IgD-negative memory B cell (primary cell): Measurements from ENCODE around the gene PLA2G4B. TPM values are rescaled to one million over a fixed set of nuclear protein-coding genes. Genes with fewer than 3 reads are reported as not detected.

Source experiments
- H3K27ac Mint-ChIP-seq, 3 donors: one replicate each; pipeline ENCODE4 v1.8.0; 2020 to 2022; ENCODE audit warnings: mild to moderate bottlenecking in 3 of 3, mixed read lengths in 3 of 3, moderate library complexity in 1 of 3
- H3K27me3 Mint-ChIP-seq: one replicate; pipeline ENCODE4 v1.8.0; 2021; ENCODE audit warnings: mixed read lengths
- H3K36me3 Mint-ChIP-seq: one replicate; pipeline ENCODE4 v1.8.0; 2020; ENCODE audit warnings: mild to moderate bottlenecking, mixed read lengths
- H3K4me1 Mint-ChIP-seq, 3 donors: one replicate each; pipeline ENCODE4 v1.8.0; 2020 to 2022; ENCODE audit warnings: mixed read lengths in 3 of 3, mild to moderate bottlenecking in 1 of 3
- H3K4me3 Mint-ChIP-seq, 4 donors: one replicate each; pipeline ENCODE4 v1.8.0; 2020 to 2022; ENCODE audit warnings: mild to moderate bottlenecking in 4 of 4, mixed read lengths in 4 of 4, moderate library complexity in 3 of 4
- H3K9me3 Mint-ChIP-seq, 3 donors: one replicate each; pipeline ENCODE4 v1.8.0; 2020 to 2021; ENCODE audit warnings: mixed read lengths in 3 of 3, mild to moderate bottlenecking in 1 of 3
- polyA plus RNA-seq: library from polyadenylated mRNA; unstranded; fragments of 300-500 nt; fragmentation: Illumina TruSeq; gene quantifications from one replicate; pipeline ENCODE4 v1.2.3, GENCODE V29; 2021

The PLA2G4B gene
- polyA plus RNA-seq, 1 donor from 2014 or later, result 1.3 TPM

DNA sequence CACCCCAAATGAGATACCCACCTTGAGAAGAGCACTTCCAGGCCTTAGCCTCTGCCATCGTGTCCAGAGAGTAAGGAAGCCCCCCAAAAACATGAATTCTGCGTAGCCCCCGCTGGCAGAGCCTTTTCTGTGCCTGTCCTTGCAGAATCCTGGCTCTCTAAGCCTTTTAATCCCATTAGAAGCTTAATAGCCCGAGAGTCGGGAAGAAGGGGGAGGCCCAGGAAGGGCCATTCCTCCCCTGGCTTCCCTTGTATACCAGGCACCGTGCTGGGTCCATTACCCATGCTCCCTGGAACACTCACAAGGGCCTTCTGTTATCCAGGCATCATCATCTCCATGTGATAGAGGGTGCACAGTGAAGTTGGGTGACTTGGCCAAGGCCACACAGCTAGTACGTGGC lies 48.1 kb downstream of the PLA2G4B start:
- Mint-ChIP-seq H3K27ac (no peak overlapping the region), H3K4me1 (peaks cover 5 to 17% (median 9%) of the 10 kb centered on the region in 3 donors), H3K27me3 (peaks cover 3% of the 10 kb centered on the region), H3K4me3 (no peak overlapping the region), H3K9me3 (no peaks in the 10 kb centered on the region), H3K36me3 (no peaks in the 10 kb centered on the region)

- no peaks in the 10 kb centered on the region for H3K36me3 Mint-ChIP-seq
- peak overlapping the region in 1 of 4 donors; percentile 41 for H3K4me3 Mint-ChIP-seq
- no peaks in the 10 kb centered on the region for H3K9me3 Mint-ChIP-seq
- peaks cover 5 to 17% (median 9%) of the 10 kb centered on the region in 3 donors for H3K4me1 Mint-ChIP-seq
- H3K27me3 Mint-ChIP-seq, result peaks cover 3% of the 10 kb centered on the region
- peak overlapping the region in 2 of 3 donors; percentile 7 to 21 for H3K27ac Mint-ChIP-seq
Measured at GRCh38 chr15:41887161-41887560, 48.5 kb downstream of the PLA2G4B start.

DNA sequence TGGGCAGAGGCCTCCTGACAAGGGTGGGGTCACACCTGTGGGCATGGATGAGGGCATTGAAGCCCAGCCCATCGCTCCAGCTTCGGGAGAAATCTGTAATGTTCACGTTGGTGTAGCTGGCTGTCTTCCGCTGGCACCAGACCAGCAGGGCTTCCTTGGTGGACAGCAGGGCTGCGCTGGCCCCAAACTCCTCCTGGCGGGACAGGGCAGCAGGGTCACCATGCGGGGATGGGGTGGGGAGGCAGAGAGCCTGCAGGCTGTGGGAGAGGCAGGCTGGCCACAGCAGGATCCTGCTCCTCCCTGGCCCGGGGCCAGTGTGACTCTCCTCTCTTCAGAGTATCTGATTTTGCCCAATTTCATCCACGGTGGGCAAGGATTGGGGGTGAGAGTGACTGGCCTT lies 49.2 kb downstream of the PLA2G4B start:
- H3K27me3 Mint-ChIP-seq, result no peaks in the 10 kb centered on the region
- H3K4me1 Mint-ChIP-seq, result peaks cover 5 to 17% (median 9%) of the 10 kb centered on the region in 3 donors
- H3K4me3 Mint-ChIP-seq, result no peak overlapping the region
- H3K9me3 Mint-ChIP-seq, result no peaks in the 10 kb centered on the region
- peak overlapping the region in 1 of 3 donors; percentile 21 for H3K27ac Mint-ChIP-seq
- H3K36me3 Mint-ChIP-seq, result no peaks in the 10 kb centered on the region

DNA sequence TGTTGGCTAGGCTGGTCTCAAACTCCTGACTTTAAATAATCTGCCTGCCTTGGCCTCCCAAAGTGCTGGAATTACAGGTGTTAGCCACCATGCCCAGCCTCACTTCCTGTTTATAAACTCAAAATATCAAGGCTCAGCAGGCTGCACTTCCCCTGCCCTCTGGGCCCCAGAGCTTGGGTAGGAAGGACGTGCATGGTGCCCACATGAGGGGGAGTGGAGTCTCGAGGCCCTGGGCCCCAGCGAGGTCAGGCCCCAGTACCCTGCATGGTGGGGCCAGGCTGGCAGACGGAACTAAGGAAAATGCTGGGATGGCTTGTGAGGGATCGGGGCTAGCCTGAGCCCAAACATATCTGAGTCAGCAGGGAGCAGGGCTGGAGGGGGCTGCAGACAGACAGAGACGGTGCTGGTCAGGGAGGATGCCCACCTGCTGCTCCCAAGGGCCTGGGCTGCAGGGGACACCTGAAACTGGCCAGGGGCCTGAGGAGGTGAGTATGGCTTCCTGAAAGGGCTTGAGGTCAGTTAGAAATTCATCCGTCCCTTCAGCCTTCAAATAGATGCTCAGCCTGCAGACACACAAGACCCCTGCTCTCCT lies 50.1 kb downstream of the PLA2G4B start:
- Mint-ChIP-seq H3K4me1 (peaks cover 8 to 20% (median 9%) of the 10 kb centered on the region in 3 donors), H3K27ac (peak overlapping the region in 2 of 3 donors; percentile 56 to 90)

DNA sequence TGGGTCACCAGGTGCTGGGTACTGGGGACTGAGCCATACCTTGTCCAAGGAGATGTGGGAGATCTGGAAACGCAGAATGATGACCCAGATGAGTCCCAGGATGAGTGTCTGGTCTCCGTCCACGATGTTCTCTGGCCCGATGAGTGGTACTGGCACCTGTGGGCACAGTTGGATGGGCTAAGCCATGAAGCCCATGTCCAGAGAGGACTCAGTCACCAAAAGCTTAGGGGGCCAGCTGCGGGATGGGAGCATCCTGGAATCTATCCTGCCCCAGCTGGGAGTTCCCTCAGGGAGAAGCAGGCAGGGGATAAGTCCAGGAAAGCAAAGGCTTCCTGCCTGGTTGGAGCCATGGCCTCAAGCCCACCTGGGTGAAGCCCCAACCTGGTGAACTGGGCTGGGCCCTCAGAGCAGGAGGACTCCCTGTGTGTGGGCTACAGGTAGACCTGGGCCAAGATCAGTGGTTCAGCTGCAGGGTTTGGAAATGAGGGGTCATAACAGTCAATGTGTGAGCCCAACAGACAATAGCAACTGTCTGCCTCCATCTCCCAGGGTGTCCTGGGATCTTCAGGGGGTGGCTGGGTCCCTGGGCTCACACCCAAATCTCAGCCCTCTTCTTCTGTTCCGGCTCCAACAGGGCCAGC lies 51.5 kb downstream of the PLA2G4B start:
- Mint-ChIP-seq H3K27ac (peak overlapping the region; percentile 56 to 65 (median 59)), H3K4me3 (no peak overlapping the region), H3K27me3 (no peaks in the 10 kb centered on the region), H3K36me3 (no peaks in the 10 kb centered on the region), H3K9me3 (no peaks in the 10 kb centered on the region), H3K4me1 (peaks cover 14 to 23% (median 16%) of the 10 kb centered on the region in 3 donors)

More for the DNA sequence above, 50.1 kb downstream of the PLA2G4B start:
- no peaks in the 10 kb centered on the region for H3K36me3 Mint-ChIP-seq
- no peaks in the 10 kb centered on the region for H3K9me3 Mint-ChIP-seq
- no peaks in the 10 kb centered on the region for H3K27me3 Mint-ChIP-seq
- H3K4me3 Mint-ChIP-seq, result peak overlapping the region in 2 of 4 donors; percentile 9 to 68

DNA sequence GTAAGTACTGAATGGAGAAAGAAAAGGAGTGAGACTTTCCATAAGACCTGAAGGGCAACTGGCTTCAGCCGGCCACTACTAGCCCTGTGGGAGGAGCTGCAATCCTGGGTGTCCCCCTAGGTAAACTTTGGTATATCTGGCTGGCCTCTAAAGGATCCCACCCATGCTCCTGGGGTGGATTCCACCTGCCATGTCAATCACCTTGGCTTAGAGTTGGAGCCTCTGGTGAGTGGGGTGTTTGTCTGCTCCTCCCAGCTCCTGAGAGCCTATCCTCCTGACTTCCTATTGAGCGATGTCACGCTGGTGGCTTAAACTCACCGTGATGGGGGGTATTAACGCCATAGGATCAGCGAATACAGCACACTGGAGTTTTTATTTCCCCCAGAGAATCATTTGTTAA lies 52.6 kb downstream of the PLA2G4B start:
- H3K4me1 Mint-ChIP-seq, result peaks cover 16 to 27% (median 20%) of the 10 kb centered on the region in 3 donors
- H3K27ac Mint-ChIP-seq, result peak overlapping the region in 1 of 3 donors; percentile 59
- H3K4me3 Mint-ChIP-seq, result peak overlapping the region in 2 of 4 donors; percentile 55 to 70
- H3K27me3 Mint-ChIP-seq, result no peaks in the 10 kb centered on the region
- no peaks in the 10 kb centered on the region for H3K9me3 Mint-ChIP-seq
- H3K36me3 Mint-ChIP-seq, result no peaks in the 10 kb centered on the region

DNA sequence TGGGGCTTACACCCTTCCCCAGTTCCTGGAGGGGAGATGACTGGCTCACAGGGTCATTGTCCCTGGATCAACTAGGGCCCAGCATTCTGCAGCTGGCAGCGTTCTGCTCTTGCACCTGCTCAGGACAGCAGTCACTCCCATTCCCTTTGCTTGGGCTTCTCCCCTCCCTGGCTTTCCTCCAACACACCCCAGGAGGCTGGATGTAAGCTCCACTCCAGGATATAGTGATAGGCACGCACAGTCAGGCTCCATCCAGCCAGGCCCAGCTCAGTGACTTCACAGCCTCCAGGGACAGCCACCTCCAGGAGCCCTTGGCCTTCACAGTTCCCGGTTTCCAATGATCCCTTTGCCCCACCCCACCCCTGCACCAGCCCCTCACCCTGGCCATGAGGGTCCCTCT lies 53.3 kb downstream of the PLA2G4B start:
- Mint-ChIP-seq H3K27ac (peak overlapping the region in 2 of 3 donors; percentile 49 to 93), H3K36me3 (no peaks in the 10 kb centered on the region), H3K4me1 (peaks cover 16 to 27% (median 22%) of the 10 kb centered on the region in 3 donors), H3K4me3 (no peak overlapping the region), H3K27me3 (no peaks in the 10 kb centered on the region), H3K9me3 (no peaks in the 10 kb centered on the region)

DNA sequence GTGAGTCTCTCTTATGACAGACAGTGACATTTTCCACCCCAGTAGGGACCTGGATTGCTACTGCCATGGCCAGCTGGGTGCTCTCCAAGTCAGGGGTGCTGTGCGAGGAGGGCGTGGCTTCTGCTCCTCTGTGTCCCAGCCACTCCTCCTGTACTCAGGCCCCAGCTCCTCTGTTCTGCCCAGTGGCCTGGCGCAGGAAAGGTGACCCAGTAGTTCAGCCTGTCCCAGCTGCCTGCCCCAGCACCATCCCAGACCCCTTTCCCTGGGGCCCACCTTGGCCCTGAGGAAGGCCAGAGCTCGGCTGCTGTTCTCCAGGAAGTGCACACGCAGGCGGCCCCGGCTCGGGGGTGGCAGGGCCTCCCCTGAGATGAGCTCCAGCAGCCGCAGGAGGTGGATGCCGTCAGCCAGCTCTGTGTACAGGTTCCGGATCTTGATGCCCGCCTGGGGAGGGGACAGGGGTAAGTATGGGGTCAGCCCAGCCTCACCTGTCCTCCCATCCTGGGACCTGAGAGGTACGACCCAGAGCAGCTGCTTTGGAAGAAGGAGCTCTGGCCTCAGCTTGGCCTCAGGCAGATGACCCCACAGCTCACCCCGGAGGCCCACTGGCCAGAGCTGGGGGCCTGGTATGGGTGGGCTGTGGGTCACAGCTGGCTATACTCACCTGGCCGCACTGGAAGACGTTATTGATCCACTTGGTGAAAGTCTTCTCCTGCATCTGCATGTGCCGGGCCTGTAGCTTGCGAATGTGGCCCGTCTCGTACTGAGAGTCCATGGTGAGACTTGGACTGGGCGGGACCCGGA lies 54.2 kb downstream of the PLA2G4B start:
- Mint-ChIP-seq H3K9me3 (no peaks in the 10 kb centered on the region), H3K27ac (peak overlapping the region; percentile 49 to 93 (median 80)), H3K4me3 (peak overlapping the region; percentile 35 to 70 (median 58)), H3K4me1 (peaks cover 16 to 27% (median 22%) of the 10 kb centered on the region in 3 donors), H3K36me3 (no peaks in the 10 kb centered on the region), H3K27me3 (no peaks in the 10 kb centered on the region)

DNA sequence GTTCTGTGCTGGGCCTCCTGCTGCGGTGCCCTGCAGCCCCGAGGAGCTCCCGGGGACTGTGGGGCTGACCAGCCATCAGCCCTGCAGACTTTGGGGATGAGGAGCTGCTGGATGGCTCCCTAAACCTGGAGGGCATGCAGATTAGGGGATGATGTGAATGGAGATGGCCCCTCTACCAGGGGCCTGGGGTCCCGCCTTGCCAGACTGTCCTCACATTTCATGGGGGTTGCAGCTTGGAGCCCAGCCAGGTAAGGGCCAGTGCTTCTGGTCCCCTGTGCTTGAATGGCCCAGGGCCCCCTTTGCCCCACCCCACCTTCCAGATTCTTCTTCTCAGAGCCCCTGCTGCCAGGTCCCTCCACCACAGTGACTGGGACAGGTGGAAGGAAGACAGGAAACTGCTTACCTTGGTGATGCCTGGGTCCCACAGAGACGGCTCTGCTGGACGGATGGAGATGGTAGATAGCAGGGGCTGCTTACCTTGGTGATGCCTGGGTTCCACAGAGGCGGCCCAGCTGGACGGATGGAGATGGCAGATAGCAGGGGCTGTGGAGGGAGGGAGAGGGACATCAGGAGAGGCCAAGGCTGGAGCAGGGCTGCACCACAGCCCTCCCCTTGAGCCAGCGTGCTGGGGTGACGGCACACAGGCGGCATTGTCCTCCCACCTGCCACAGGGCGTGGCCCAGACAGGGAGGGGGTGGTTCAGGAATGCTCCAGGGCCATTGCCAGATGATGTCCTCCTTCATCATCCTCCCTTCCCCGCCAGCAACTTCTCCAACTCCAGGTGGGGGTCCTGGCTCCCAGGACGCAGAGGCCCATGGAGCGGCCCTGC lies 55.0 kb downstream of the PLA2G4B start, which contains the start of gene SPTBN5:
SPTBN5 (minus strand) TSS at position 632 of the 829 bp plus-strand sequence; CDS start at position 76, 556 bp downstream.
- Mint-ChIP-seq H3K4me3 (peak within 1 kb of the TSS; percentile 76 to 89 (median 82)), H3K4me1 (peaks cover 16 to 24% (median 23%) of the 10 kb centered on the region in 3 donors), H3K36me3 (no peaks in the 10 kb centered on the region)

DNA sequence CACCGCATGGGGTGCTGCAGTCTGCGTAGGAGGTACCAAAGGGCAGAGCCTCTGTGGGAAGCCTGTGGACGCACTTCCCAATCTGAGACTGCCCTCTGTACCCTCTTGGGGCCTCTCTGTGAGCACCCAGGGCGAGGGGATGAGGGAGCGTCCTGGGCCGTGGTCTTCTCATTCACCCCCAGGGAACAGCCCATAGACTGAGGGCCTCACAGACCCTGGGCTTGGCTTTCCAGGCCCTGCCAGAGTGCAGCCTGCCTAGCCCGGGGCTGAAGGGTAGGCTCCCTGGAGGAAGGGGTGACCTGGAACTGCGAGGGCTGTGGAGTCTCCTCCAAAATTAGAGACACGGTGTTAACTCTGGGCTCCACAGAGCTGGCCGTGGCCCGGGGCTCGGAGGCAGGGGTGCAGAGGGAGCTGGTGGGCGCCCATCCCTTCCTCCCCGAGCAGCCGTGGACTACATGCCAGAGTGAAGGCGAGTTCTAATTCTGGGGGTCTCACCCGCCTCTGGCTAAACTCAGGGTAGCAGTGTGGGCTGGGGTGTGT lies 55.7 kb downstream of the PLA2G4B start:
- H3K27ac Mint-ChIP-seq, result peak overlapping the region; percentile 96 to 98 (median 97)
- H3K9me3 Mint-ChIP-seq, result no peaks in the 10 kb centered on the region
- H3K4me3 Mint-ChIP-seq, result peak overlapping the region; percentile 76 to 89 (median 82)
- peaks cover 14 to 23% (median 22%) of the 10 kb centered on the region in 3 donors for H3K4me1 Mint-ChIP-seq
- no peaks in the 10 kb centered on the region for H3K27me3 Mint-ChIP-seq
- no peaks in the 10 kb centered on the region for H3K36me3 Mint-ChIP-seq

More for the DNA sequence above, 55.0 kb downstream of the PLA2G4B start, which contains the start of gene SPTBN5:
- Mint-ChIP-seq H3K27ac (peak within 1 kb of the TSS; percentile 96 to 98 (median 97)), H3K27me3 (no peaks in the 10 kb centered on the region), H3K9me3 (no peaks in the 10 kb centered on the region)

DNA sequence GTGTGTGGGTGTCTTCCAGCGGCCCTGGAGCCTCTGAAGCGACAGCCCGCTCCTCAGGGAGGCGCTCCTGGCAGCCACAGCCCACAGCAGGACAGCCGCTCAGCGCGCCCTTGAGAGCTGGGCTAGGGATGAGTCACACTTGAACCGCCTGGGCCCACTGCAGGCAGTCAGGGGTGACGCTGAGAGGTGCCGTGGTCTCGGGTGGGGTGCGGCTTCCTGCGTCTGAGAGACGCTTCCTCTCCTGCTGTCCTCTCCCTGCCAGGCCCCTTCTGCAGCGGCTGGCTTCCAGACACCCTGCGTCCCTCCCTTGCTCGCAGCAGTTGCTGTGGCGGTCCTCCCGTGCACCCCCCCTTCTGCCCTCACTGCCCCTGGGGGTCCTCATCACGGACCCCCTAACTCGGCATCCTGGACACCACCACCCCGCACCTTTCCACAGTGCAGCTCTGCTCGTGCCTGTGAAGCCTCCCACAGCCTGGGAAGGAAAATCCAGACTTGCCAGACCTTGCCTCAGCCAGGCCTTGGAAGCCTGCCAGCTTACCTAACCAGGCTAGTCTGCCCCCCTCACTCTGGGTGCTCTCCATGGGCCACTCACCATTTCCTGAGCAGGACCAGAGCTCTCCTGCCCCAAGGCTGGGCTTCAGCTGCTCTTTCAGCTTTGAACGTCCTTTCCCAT lies 56.3 kb downstream of the PLA2G4B start:
- H3K36me3 Mint-ChIP-seq, result no peaks in the 10 kb centered on the region
- H3K9me3 Mint-ChIP-seq, result no peaks in the 10 kb centered on the region
- H3K4me3 Mint-ChIP-seq, result peak overlapping the region; percentile 76 to 89 (median 82)
- H3K27me3 Mint-ChIP-seq, result no peaks in the 10 kb centered on the region
- H3K27ac Mint-ChIP-seq, result peak overlapping the region; percentile 96 to 98 (median 97)
- peaks cover 12 to 23% (median 22%) of the 10 kb centered on the region in 3 donors for H3K4me1 Mint-ChIP-seq

DNA sequence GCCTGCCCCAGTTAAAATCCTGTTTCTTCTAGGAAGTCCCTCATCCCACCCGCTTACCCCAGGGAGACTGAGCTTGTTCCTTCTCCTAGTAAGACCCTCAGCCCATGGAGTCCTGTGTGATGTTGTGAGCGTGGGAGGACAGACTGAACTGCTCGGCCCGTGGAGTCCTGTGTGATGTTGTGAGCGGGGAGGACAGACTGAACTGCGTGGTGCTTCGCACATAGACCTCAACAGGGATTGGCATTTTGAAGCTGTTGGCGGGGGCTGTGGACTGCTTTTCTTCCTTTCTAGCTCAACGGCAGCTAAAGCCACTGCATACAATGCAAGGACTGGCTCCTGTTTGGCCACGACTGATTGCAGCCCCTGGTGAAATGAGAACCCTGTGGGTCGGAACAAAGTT lies 56.8 kb downstream of the PLA2G4B start:
- peaks cover 12 to 23% (median 22%) of the 10 kb centered on the region in 3 donors for H3K4me1 Mint-ChIP-seq

DNA sequence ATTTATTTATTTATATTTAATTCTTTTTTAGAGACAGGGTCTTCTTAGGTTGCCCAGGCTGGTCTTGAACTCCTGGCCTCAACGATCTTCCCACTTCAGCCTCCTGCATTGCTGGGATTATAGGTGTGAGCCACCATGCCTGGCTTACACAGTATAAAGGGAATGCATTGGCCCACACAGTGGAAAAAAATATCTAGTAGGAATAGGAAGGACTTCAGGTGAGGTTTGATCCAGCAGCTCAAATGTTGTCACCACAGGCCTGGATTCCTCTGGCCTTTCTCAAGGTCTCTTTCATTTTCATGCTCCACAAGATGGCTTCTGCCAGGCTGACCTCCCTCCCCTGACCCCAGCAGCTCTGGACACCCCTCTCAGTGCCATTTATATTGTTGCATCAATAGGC lies 57.3 kb downstream of the PLA2G4B start:
- Mint-ChIP-seq H3K27me3 (no peaks in the 10 kb centered on the region), H3K4me1 (peaks cover 12 to 22% (median 20%) of the 10 kb centered on the region in 3 donors), H3K36me3 (no peaks in the 10 kb centered on the region), H3K27ac (peak overlapping the region; percentile 88 to 98 (median 97)), H3K9me3 (no peaks in the 10 kb centered on the region), H3K4me3 (no peak overlapping the region)

More for the DNA sequence above, 56.8 kb downstream of the PLA2G4B start:
- Mint-ChIP-seq H3K27me3 (no peaks in the 10 kb centered on the region), H3K4me3 (peak overlapping the region; percentile 63 to 89 (median 76)), H3K36me3 (no peaks in the 10 kb centered on the region), H3K9me3 (no peaks in the 10 kb centered on the region), H3K27ac (peak overlapping the region; percentile 96 to 98 (median 97))
